GM23338 (cell line): ENCODE measurements around the gene RNFT2. TPM values are rescaled to one million over a fixed set of nuclear protein-coding genes. Genes with fewer than 3 reads are reported as not detected.
A peak's percentile ranks its signal among the peaks of the same experiment; 100 is the strongest.

Experiments used
- CREB1 ChIP-seq: fragments of 250-450 bp; sonication (Bioruptor Pico); IDR thresholded peaks from 2 replicates; pipeline ENCODE4 v1.5.0; 2020; ENCODE audit warnings: low read depth, mild to moderate bottlenecking, moderate library complexity
- ETS1 ChIP-seq: IDR thresholded peaks from 2 replicates; pipeline ENCODE4 v1.6.1; 2016; ENCODE audit warnings: antibody characterized with exemption
- EZH2 ChIP-seq: fragments of 200-600 bp; sonication (generic); IDR thresholded peaks from one replicate; pipeline ENCODE4 v1.8.0; 2017; ENCODE audit warnings: antibody characterized with exemption, mild to moderate bottlenecking, low read depth; ENCODE audit not compliant: unreplicated experiment
- EZH2phosphoT487 ChIP-seq: fragments of 200-600 bp; sonication (generic); IDR thresholded peaks from one replicate; pipeline ENCODE4 v1.8.1; 2018; ENCODE audit warnings: antibody characterized with exemption; ENCODE audit not compliant: unreplicated experiment
- NANOG ChIP-seq: IDR thresholded peaks from 2 replicates; pipeline ENCODE4 v1.6.1; 2016; ENCODE audit warnings: antibody characterized with exemption, borderline replicate concordance
- POLR2AphosphoS5 ChIP-seq: IDR thresholded peaks from 2 replicates; pipeline ENCODE4 v1.6.1; 2016; ENCODE audit warnings: antibody characterized with exemption, low read depth
- STAT1 ChIP-seq: IDR thresholded peaks from one replicate; pipeline ENCODE4 v1.6.1; 2016; ENCODE audit warnings: antibody characterized with exemption; ENCODE audit not compliant: unreplicated experiment
- ZNF331 ChIP-seq: fragments of 250-450 bp; sonication (Bioruptor Pico); IDR thresholded peaks from 2 replicates; pipeline ENCODE4 v1.5.0; 2020; ENCODE audit warnings: low read depth, mild to moderate bottlenecking, moderate library complexity
- polyA plus RNA-seq: library from polyadenylated mRNA; unstranded; fragments of >200 nt; fragmentation: Nextera tagmentation; extraction: Ambion mirVana; gene quantifications from 2 replicates; pipeline ENCODE4 v1.2.1, GENCODE V29; 2016
- total RNA-seq: library from RNA; depleted of rRNA; stranded (reverse); fragments of >200 nt; shearing (Covaris generic); gene quantifications from 2 replicates; pipeline ENCODE4 v1.2.3, GENCODE V29; 2014
- TF ChIP-seq, protein P1 (sequence below): fragments of 250-450 bp; sonication (Bioruptor Pico); IDR thresholded peaks from 2 replicates; pipeline ENCODE4 v1.5.0; 2020; ENCODE audit warnings: mild to moderate bottlenecking, moderate library complexity
- TF ChIP-seq, protein P2 (sequence below), 2 experiments: fragments of 200-600 bp in 1 of 2; sonication (generic) in 1 of 2; conservative IDR thresholded peaks; 2 replicates each; pipeline versions ENCODE4 v1.5.1 to v1.6.1; 2016 to 2017; ENCODE audit warnings: antibody characterized with exemption in 2 of 2, low read depth in 2 of 2, mild to moderate bottlenecking in 2 of 2, moderate library complexity in 1 of 2

Gene RNFT2
- total and polyA plus RNA-seq, 2 experiments from 2014 or later = 19.3 to 22.9 TPM

DNA sequence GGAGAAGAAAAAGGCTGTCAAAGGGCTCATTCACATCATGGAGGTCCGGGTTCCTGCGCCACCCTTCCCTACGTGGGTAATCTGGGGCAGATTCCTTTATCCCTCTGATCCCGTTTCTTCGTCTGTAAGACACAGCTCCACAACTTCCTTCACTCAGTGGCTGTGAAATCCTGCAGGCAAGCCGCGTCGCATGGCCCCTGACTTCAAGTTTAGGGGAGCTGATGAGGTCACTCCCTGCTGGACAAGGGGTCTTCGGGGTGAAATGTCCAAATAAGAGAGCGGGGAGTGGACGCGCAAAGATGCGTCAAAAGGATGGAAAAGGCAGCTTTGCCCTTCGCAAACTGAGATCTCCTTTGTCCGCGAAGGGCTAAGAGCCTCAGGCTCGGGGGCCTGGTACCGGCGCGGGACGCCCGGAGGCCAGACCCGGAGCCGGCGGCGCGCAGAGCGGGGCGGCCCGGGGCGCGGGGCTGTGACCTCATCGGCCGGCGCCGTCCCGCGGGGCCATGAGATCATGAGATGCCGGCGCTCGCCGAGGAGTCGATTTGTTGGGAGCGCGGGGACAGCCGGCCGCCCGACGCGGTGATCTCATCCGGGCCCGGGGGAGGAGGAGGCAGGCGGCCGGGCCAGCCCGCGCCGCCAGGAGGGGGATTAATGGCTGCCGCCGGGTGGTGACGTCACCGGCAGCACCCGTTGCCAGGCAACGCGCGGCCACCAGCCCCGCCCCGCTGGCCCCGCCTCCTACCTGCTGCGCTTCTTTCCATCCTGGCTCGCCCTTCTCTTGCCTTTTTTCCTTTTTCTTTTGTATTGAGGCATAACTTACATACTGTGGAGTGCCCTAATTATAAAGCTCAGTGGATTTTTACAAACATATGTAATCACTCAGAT, 81.1 kb downstream of the RNFT2 start (continued):
- TF ChIP-seq, protein P1, sequence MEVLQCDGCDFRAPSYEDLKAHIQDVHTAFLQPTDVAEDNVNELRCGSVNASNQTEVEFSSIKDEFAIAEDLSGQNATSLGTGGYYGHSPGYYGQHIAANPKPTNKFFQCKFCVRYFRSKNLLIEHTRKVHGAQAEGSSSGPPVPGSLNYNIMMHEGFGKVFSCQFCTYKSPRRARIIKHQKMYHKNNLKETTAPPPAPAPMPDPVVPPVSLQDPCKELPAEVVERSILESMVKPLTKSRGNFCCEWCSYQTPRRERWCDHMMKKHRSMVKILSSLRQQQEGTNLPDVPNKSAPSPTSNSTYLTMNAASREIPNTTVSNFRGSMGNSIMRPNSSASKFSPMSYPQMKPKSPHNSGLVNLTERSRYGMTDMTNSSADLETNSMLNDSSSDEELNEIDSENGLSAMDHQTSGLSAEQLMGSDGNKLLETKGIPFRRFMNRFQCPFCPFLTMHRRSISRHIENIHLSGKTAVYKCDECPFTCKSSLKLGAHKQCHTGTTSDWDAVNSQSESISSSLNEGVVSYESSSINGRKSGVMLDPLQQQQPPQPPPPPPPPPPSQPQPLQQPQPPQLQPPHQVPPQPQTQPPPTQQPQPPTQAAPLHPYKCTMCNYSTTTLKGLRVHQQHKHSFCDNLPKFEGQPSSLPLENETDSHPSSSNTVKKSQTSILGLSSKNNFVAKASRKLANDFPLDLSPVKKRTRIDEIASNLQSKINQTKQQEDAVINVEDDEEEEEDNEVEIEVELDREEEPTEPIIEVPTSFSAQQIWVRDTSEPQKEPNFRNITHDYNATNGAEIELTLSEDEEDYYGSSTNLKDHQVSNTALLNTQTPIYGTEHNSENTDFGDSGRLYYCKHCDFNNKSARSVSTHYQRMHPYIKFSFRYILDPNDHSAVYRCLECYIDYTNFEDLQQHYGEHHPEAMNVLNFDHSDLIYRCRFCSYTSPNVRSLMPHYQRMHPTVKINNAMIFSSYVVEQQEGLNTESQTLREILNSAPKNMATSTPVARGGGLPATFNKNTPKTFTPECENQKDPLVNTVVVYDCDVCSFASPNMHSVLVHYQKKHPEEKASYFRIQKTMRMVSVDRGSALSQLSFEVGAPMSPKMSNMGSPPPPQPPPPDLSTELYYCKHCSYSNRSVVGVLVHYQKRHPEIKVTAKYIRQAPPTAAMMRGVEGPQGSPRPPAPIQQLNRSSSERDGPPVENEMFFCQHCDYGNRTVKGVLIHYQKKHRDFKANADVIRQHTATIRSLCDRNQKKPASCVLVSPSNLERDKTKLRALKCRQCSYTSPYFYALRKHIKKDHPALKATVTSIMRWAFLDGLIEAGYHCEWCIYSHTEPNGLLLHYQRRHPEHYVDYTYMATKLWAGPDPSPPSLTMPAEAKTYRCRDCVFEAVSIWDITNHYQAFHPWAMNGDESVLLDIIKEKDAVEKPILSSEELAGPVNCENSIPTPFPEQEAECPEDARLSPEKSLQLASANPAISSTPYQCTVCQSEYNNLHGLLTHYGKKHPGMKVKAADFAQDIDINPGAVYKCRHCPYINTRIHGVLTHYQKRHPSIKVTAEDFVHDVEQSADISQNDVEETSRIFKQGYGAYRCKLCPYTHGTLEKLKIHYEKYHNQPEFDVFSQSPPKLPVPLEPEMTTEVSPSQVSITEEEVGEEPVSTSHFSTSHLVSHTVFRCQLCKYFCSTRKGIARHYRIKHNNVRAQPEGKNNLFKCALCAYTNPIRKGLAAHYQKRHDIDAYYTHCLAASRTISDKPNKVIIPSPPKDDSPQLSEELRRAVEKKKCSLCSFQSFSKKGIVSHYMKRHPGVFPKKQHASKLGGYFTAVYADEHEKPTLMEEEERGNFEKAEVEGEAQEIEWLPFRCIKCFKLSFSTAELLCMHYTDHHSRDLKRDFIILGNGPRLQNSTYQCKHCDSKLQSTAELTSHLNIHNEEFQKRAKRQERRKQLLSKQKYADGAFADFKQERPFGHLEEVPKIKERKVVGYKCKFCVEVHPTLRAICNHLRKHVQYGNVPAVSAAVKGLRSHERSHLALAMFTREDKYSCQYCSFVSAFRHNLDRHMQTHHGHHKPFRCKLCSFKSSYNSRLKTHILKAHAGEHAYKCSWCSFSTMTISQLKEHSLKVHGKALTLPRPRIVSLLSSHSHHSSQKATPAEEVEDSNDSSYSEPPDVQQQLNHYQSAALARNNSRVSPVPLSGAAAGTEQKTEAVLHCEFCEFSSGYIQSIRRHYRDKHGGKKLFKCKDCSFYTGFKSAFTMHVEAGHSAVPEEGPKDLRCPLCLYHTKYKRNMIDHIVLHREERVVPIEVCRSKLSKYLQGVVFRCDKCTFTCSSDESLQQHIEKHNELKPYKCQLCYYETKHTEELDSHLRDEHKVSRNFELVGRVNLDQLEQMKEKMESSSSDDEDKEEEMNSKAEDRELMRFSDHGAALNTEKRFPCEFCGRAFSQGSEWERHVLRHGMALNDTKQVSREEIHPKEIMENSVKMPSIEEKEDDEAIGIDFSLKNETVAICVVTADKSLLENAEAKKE (CRISPR knock-in tag) = no peak
- TF ChIP-seq, protein P2, sequence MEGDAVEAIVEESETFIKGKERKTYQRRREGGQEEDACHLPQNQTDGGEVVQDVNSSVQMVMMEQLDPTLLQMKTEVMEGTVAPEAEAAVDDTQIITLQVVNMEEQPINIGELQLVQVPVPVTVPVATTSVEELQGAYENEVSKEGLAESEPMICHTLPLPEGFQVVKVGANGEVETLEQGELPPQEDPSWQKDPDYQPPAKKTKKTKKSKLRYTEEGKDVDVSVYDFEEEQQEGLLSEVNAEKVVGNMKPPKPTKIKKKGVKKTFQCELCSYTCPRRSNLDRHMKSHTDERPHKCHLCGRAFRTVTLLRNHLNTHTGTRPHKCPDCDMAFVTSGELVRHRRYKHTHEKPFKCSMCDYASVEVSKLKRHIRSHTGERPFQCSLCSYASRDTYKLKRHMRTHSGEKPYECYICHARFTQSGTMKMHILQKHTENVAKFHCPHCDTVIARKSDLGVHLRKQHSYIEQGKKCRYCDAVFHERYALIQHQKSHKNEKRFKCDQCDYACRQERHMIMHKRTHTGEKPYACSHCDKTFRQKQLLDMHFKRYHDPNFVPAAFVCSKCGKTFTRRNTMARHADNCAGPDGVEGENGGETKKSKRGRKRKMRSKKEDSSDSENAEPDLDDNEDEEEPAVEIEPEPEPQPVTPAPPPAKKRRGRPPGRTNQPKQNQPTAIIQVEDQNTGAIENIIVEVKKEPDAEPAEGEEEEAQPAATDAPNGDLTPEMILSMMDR (conservative IDR thresholded peaks at IDR 0.05; ENCODE audit: low read depth in 2 of 2) = no peak
- TF ChIP-seq NANOG = no peak
- no peak for TF ChIP-seq EZH2phosphoT487
- peak; percentile 62 for TF ChIP-seq POLR2AphosphoS5
- TF ChIP-seq ETS1 = no peak
- TF ChIP-seq STAT1 = no peak
- TF ChIP-seq ZNF331 = no peak
- TF ChIP-seq EZH2 = no peak
- peak; percentile 98 for TF ChIP-seq CREB1 (CRISPR knock-in tag)
